Endothelial cell of hepatic sinusoid (primary cell): ENCODE measurements around the gene PRKCA.

Experiments used
- in situ Hi-C: cut with HindIII; loops from 2 replicates; pipeline ENCODE4 v1.10.0; 2017; ENCODE audit warnings: low sequenced_read_pairs

Gene PRKCA

DNA sequence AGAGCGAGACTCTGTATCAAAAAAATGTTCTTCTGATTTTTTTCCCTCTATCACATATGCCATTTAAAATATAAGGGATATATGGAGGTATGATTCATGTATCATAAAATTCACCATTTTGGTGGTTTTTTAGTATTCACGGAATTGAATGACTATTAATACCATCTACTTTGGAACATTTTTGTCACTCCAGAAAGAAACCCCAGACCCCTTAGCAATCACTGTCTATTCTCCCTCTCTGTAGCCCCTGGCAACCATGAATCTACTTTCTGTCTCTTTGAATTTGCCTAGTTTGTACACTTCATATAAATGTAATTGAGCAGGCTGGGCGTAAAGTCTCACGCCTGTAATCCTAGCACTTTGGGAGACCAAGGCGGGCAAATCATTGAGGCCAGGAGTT, 75.9 kb downstream of the PRKCA start:
- in situ Hi-C loops: no loop called here

DNA sequence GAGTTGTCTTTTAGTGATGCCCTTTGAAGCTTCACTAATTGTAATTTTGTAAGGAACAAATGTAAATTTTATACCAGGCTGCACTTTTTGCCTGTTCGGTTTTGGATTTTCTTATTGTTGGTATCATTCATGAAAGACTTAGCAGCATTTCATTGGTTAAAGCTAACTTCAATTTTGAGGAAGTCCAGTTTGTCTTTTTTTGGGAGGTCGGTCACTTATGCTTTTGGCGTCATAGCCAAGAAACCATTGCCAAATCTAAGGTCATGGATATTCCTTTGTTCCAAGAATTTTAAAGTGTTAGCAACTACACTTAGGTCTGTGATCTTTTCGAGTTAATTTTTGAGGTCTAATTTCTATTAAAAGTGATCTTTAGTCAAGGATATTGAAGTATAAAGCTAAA, 77.1 kb downstream of the PRKCA start:
- in situ Hi-C loops: no loop called here

DNA sequence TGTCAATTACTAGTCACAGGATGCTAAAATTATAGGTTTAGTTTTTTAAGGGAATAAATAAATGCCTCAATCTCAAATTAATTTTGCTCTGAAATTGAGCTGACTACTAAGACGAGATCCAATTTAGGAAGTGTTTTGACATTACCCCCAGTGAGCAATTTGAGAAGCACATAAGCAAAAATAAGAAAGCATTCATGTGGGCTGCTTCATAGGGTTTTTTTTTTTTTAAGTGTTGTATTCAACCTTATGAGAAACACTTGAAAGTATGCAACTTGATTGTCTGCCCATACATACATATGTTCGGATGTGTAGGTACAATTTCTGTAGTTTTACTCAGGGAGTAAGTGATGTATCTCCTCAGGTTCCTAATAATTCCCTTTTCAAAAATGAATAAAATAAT, 77.6 kb downstream of the PRKCA start:
- in situ Hi-C loops: no loop called here

DNA sequence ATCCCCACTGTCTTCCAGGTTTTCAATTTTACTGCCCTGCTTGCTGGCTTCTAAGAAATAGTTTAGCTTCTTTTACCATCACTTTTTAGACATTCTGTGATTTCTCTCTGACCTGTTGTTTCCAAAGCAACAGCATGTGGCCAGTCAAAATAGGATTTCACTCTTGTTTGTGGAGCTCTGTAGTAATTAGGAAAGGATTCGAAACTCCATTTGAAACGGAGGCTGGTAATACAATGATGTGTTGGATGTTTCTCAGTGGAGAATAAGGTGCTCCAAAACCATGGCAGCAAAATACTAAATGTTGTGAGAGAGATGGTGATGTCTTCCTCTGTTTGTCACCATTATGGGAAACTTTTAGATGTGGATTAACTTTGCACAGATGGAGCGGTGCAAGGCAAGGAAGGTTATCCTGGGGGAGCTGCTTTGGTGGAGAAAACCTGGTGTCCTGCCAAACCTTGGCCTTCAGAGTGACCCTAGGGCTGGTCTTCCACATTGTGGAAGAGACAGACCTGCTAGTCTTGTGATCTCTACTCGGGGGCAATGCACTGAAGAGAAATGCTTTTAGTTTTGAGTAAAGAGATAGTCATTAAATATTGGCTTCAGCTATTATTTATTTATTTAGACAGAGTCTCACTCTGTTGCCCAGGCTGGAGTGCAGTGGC, 79.4 kb downstream of the PRKCA start:
- in situ Hi-C loops: no loop called here

DNA sequence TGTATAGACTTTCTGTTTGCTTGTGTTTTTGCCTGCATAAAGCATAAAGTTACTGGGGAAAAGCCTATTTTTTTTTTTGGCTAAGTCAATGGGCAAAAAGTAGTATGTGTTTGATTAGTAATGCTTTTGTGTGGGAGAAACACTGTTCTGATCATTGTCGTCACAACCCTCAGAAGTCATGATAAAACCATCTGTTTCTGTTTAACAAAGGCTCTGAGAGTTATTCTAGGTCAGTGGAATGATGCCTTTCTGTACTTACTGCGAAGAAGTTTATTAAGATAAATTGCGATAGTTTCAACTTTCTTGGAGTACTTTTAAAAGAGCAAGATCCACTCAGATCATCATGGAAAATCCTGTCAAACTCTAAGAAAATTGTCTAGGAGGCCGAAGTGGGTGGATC, 80.9 kb downstream of the PRKCA start:
- in situ Hi-C loops: no loop called here

DNA sequence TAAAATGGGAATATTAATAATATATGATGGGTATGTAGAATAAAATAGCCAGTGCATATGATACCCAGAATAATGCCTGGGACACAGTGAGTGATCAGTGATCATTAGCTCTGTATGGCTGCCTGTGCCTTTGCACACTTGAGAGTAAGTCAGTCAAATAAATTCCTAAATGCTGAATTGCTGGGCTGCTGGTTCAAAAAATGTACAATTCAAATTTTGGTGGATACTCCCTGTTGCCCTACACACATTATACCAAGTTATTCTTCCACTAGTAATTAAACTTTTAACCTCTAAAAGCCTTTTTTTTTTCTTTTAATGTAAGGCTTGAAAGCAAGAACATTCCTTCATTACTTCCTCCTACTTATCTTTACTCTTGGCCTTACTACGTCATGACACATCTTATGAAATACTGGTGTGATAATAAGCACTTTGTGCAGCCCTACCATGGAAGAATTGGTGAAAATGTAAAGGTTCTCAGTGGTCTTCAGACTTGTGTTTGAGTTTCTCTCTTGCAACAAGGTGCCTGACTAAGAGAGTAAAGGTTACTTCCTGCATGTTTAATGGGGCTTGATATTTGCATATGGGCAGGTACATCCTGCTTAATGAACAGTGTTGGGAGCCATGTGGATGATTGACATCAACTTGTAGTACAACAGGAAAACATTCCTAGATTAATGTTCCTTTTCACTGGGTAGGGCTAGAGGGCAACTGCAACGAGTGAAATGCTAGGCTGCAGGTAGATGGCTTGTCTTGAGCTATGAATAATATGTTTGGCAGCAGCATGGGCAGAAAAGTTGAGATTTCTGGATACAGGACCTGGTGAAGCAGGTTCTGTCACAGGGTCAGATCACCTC, 84.3 kb downstream of the PRKCA start:
- in situ Hi-C loops: no loop called here

DNA sequence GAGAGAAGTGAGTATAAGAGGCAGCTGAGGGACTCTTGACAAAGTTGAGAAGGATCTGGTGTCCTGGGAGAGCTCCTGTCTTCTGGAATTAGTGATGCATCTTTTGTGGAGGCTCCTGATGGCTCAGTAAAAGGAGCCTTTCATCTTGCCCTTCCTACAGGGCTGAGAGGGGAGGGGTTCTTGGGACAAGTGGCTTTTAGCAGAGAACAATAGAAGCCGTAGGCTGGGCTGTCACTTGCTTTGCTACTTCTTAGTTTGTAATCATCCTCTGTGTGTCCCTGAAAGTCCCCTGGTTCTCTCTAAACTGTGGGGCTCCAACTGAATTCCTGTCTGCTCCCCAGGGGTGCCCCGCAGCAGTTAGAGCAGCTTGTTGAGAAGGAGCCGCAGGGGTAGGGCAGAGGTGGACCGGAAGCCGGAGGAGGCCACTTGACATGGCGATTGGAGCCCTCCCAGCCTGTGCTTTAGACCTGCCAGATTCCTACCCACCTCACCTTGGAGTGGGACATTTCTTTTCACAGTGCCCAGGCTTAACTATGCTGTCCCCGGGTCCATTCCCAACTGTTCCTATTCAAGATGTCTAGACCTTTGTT, 85.1 kb downstream of the PRKCA start:
- in situ Hi-C loops: no loop called here

DNA sequence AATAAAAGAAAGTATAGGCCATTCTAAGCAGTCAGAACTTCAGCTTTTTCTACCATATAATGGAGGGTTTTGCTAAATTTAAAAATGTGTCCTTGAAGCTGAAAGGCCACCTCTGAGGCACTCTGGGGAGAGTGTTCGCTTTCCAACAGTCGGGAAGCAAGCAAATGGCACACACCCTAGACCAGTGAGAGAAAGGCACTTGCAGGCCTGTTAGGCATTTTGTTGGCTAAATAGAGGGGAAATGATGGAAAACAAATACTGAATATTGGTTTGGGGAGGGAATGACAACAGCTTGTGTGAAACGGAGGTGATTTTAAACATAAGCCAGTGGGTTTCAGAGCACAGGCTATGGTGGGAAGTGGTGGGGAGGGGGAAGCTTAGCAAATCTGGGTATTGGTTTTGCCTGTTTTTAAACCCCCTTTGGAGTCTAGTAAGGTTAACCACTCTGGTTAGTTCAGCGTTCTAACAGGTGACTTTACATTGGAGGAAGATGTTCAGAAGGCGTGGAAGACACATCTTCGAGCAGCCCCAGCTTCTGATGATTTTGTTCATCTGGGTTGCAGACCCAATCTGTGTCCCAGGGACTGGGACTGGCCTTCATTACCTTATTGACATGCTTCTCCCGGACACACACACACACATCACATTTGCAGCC, 90.5 kb downstream of the PRKCA start:
- in situ Hi-C loops: no loop called here

DNA sequence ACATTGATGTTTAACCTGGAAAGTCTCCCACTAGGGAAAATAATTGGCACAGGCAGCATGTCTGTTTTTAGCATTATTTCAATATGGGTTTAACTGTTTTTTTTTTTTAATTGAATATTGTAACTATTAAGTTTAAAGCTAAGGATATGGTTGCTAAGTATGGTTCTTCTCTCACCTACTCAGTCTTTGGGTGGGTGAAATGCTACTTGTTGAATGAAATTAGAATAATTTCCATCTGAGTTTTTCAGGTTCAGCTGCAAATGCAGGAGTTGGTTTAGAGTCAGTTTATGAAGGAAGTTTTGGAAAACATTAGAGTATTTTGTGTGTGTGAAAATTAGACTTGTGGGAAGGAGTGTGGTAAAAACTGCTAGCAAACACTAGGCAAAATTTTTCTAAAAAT, 93.5 kb downstream of the PRKCA start:
- in situ Hi-C loops: no loop called here

DNA sequence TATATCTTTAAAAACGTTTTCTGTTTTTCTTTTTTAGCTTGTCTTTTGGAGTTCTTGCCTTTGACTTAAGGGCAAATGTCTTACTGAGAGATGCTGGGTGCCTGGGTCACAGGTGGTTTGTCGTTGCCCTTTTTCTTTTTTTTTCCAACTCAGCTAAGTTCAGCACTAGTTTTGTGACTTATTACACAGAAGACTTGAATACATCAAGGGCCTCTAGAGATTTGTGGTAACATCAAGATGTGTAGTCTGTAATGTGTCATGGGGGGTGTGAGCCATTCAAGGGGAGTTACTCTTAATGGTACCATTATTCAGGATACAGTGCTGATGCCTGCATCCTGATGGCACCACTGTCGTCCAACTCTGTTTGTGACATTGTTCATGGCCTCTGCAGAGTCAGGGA, 95.1 kb downstream of the PRKCA start:
- in situ Hi-C loops: no loop called here

DNA sequence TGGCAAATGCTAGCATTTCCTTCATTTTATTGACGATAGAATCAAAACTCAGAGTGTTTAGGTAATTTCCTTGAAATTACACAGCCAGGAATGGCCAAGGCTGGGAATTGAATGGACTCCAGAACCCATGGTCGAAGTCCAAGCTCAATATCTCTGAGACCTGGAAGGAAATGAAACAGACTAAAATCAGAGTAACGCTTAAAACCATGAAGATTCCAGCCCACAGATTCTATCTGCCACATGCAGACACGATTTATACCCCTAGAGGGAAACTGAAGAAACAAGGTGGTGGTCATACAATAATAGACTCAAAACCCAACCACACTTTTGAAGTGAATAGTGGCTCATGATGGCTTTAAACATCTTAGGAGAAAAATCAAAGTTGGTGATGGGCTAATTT, 95.6 kb downstream of the PRKCA start:
- in situ Hi-C loops: no loop called here

DNA sequence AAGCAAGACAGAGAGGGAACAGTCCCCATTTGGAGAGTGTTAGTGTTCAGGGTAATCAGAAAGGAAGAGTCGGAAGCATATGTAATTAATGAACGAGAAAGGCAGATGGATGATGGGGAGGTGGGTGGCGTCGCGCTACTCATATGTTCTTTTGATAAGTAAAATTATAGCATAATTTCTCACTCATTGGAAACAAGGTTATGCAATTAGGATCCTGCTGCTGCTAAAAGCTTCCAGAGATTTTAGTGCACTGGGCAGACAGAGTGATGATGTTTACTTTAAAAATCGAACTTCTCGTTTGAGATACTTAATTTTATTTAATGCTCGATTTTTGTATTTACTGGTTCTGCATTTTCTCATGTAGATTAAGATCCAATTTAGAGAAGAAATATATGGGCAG, 96.2 kb downstream of the PRKCA start:
- in situ Hi-C loops: no loop called here

DNA sequence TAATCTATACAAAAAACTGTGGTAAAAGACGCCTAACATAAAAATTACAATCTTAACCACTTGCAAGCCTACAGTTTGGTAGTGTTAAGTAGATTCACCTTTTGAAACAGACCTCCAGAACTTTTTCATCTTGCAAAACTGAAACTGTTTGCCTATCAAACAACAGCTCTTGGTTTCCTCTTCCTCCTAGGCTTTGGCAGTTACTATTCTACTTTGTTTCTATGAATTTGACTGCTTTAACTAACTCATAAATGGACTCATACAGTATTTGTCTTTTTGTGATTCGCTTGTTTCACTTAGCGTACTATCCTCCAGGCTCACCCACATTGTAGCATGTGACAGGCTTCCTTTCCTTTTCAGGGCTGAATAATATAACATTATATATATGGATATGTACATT, 97.0 kb downstream of the PRKCA start:
- in situ Hi-C loops: no loop called here

DNA sequence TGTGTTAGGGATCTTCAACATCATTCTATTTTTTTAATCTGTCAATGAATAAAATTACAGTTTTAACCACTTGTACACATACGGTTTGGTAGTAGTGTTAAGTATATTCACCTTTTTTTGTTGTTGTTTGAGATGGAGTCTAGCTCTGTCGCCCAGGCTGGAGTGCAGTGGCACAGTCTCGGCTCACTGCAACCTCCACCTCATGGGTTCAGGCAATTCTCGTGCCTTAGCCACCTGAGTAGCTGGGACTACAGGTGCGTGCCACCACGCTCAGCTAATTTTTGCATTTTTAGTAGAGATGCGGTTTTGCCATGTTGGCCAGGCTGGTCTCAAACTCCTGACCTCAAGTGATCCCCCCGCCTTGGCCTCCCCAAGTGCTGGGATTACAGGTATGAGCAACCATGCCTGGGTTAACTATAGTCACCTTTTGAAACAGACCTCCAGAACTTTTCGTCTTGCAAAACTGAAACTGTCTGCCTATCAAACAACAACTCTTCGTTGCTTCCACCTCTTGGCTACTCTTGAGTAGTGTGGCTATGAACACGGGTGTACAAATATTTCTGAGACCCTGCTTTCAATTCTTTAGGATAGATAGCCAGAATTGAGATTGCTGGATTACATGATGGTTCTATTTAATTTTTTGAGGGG, 97.8 kb downstream of the PRKCA start:
- in situ Hi-C loops: loop anchor here (5.0 kb wide), 4 partner anchors 37 to 168 kb away; partner anchors contain the start of gene PRKCA

DNA sequence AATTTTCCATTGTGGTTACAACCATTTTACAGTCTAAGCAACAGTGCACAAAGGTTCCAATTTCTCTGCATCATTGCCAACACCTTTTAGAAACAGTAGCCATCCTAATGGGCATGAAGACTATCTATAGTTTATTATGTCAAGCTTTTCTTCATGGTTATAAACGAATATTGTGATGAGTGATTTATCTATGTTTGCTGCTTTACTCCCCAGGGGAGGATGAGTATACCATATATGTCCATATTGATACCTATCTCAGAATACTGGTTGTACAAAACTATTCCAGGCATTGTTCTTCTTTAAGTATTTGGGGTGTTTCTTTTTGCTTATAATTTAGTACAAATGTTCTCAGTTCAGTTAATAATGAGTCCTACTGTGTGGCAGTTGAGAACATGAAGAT, 98.3 kb downstream of the PRKCA start:
- in situ Hi-C loops: loop anchor here (5.0 kb wide), 4 partner anchors 37 to 168 kb away; partner anchors contain the start of gene PRKCA

DNA sequence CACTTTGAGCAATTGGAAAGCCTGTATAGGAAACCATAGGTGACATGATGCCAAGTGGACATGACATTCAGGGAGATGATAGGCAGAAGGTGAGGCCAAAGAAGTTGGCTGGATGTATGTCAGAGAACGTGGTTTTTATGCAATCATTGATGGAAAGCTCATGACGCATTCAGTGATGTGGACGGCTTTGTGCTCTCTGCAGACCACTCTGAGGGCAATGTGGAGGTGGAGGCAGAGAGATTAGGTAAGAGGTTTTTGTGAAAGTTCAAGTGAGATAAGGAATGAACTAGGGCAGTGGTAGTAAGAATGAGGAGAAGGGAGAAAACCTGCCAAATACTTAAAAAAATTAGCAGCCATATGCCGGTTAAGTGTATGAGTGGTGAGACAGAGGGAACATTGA, 99.0 kb downstream of the PRKCA start:
- in situ Hi-C loops: loop anchor here (5.0 kb wide), 4 partner anchors 36 to 169 kb away; partner anchors contain the start of gene PRKCA

DNA sequence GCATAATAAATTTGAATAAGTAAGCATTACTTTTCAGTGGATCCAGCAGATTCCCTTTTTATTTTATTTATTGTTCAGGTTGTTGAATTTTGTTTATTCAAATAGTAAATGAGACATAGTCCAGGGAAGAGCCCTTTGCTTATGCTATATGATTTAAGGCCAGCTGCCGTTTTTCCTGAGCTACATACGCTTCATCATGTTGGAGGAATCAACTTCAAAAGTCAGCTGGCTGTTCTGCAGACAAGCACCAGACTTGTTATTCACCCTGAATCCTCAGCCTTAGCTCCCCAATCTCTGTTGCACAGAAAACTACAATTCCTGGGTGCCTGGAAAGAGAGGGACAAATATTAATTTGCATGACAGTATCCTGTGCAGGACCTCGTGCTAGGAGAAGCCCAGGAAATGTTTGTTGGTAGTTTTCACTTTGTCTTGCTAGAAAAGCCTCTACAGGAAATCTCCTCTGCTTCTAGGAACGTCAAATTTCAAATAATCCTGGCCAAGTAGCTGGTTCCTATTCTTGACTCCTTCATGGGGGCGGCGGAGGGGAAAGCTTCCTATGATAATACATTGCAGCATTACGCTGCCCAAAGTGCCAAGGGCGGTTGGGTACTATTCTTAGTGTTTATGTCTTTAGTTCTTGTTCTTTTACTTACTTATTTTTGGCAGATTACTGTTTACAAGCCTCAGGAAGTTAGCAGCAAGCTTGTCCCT, 101.6 kb downstream of the PRKCA start:
- in situ Hi-C loops: loop anchor here (5.0 kb wide), 4 partner anchors 33 to 172 kb away; partner anchors contain the start of gene PRKCA

DNA sequence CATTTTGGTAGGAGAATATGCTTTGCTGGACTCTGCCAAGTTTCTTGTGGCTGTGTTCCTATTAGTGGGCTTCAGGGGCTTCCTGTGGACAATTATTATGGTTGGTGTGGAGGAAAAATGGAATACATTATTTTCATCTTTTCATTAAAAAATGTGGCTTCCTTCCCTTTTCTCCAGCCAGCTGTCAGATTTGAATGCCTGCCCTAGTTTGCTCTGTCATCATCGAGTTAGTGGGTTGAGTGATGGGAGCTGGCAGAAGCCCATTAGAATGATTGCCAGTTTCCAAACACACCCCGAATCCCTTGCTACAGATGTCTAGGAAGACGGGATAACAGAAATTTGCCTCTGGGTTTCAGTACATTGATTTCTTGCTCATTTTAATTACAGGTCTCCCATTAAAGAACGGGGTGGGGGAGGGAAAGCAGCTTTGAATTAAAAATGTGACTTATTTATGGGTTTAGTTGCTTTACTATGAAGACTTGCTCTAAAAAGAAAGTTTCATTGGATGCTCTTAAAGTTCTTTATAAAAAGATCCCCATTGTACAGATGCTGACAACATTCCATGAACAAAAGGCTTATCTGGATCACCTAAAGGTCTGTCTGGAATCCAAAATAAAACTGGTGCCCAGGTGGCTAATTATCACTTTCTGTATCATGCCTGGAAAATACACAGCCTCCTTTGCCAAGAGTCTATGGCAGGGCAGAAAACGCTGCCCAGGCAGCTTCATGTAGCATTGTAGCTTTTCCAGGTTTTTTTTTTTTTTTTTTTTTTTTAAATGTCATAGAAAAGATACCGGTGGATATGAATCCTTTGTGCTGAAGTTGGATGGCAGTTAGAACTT, 103.6 kb downstream of the PRKCA start:
- in situ Hi-C loops: no loop called here
